Measurements from ENCODE around the gene TMEM132E.

DNA sequence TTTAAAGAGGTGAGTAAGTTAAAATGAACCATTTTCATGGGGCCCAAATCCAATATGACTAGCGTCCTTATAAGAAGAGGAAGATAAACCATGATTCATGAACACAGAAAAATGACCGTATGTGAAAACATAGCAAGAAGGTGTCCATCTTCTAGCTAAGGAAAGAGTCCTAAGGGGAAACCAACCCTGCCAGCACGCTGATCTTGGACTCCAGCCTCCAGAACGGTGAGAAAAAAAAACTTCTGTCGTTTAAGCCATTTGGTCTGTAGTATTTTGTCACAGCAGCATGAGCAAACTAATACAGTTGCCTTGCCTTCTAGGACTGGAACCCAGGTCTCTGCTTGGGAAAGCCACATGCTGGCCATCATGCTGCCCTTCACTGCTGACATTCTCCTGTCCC lies 4.2 kb upstream of the TMEM132E start:
- TF ChIP-seq, protein P1, sequence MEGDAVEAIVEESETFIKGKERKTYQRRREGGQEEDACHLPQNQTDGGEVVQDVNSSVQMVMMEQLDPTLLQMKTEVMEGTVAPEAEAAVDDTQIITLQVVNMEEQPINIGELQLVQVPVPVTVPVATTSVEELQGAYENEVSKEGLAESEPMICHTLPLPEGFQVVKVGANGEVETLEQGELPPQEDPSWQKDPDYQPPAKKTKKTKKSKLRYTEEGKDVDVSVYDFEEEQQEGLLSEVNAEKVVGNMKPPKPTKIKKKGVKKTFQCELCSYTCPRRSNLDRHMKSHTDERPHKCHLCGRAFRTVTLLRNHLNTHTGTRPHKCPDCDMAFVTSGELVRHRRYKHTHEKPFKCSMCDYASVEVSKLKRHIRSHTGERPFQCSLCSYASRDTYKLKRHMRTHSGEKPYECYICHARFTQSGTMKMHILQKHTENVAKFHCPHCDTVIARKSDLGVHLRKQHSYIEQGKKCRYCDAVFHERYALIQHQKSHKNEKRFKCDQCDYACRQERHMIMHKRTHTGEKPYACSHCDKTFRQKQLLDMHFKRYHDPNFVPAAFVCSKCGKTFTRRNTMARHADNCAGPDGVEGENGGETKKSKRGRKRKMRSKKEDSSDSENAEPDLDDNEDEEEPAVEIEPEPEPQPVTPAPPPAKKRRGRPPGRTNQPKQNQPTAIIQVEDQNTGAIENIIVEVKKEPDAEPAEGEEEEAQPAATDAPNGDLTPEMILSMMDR (conservative IDR thresholded peaks at IDR 0.05; ENCODE audit: low read depth in 2 of 2): no peak
- TF ChIP-seq POLR2AphosphoS5 (IDR thresholded peaks at IDR 0.05; ENCODE audit: low read depth): no peak
- TF ChIP-seq, protein P2, sequence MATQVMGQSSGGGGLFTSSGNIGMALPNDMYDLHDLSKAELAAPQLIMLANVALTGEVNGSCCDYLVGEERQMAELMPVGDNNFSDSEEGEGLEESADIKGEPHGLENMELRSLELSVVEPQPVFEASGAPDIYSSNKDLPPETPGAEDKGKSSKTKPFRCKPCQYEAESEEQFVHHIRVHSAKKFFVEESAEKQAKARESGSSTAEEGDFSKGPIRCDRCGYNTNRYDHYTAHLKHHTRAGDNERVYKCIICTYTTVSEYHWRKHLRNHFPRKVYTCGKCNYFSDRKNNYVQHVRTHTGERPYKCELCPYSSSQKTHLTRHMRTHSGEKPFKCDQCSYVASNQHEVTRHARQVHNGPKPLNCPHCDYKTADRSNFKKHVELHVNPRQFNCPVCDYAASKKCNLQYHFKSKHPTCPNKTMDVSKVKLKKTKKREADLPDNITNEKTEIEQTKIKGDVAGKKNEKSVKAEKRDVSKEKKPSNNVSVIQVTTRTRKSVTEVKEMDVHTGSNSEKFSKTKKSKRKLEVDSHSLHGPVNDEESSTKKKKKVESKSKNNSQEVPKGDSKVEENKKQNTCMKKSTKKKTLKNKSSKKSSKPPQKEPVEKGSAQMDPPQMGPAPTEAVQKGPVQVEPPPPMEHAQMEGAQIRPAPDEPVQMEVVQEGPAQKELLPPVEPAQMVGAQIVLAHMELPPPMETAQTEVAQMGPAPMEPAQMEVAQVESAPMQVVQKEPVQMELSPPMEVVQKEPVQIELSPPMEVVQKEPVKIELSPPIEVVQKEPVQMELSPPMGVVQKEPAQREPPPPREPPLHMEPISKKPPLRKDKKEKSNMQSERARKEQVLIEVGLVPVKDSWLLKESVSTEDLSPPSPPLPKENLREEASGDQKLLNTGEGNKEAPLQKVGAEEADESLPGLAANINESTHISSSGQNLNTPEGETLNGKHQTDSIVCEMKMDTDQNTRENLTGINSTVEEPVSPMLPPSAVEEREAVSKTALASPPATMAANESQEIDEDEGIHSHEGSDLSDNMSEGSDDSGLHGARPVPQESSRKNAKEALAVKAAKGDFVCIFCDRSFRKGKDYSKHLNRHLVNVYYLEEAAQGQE (IDR thresholded peaks at IDR 0.05; ENCODE audit: unreplicated experiment): no peak
- TF ChIP-seq EZH2 (IDR thresholded peaks at IDR 0.05; ENCODE audit: low read depth, unreplicated experiment): no peak
- no peak for TF ChIP-seq CREB1 (CRISPR knock-in tag; IDR thresholded peaks at IDR 0.05; ENCODE audit: low read depth)
- TF ChIP-seq JUNB (IDR thresholded peaks at IDR 0.05; ENCODE audit: unreplicated experiment): no peak
